ENCODE measurements around the gene KRT10.
"Not testable (repeated sequence)": the region's sequence is repeated elsewhere in the genome, so short reads cannot be mapped to it uniquely, and the experiment has no call there.

The KRT10 gene

DNA sequence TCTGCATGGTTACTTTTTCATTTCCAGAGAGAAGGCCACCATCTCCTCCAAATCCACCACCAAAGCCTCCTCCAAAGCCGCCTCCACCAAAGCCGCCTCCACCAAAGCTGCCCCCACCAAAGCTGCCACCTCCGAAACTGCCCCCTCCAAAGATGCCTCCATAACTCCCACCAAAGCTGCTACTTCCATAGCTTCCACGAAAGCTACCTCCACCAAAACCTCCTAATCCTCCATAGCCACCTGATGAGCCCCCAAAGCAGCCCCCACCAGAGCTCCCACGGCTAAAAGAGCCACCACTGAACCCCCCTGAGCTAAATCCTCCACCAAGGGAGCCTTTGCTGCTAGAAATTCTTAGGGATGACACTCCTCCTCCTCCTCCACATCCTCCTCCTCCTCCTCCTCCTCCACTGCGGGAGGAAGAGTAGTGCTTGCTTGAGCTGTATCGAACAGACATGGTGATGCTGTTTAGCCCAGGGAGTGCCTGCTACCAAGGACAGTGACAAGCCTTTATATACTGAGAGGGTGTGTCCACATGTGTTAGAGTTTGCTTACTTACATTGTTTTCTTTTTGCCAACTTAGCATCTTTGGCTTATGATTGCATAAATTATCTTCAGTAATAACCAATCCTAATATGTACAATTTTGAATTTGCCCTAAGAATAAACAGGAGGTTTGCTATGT, at the start of gene KRT10:
KRT10 (minus strand) TSS at position 483 of the 681 bp plus-strand sequence; CDS start at position 454, 29 bp downstream.
- DNase-seq (ENCODE audit: low read depth, low spot score), result no peak

DNA sequence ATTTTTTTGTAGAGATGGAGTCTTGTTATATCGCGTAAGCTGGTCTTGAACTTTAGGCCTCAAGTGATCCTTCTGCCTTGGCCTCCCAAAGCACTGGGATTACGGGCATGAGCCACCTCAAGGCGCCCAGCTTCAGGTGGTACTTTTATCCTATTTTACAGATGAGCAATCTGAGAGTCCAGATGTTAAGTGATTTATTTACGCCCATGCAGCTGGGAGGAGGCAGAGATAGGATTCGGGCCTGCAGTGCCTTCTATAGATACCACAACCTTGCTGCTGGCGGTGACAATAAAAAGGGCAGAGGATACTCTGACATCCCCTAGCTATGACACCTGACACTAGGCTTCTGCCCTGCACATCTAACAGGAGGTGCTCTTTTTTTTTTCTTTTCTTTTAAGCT, 48.9 kb upstream of the KRT10 start:
- DNase-seq (ENCODE audit: low read depth, low spot score), result no peak

DNA sequence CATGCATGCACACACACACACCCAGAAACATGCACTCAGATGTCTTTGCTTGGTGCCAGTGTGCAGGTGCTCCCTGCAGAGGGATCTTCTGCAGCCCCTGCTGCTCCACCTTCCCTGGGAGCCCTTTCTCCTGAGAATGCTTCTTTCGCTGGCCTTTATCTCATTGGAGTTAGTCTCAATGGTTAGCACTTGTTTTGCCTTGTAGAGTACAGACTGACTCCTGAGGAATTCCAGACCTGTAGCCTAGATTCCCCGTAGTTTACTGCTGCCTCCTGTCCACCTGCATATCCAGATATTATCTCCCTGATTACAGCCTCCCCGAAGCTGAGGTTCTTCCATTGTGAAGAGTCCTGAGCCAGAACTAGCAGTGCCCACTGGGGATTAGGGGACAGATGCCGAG, 47.7 kb upstream of the KRT10 start:
- DNase-seq (ENCODE audit: low read depth, low spot score), result no peak

DNA sequence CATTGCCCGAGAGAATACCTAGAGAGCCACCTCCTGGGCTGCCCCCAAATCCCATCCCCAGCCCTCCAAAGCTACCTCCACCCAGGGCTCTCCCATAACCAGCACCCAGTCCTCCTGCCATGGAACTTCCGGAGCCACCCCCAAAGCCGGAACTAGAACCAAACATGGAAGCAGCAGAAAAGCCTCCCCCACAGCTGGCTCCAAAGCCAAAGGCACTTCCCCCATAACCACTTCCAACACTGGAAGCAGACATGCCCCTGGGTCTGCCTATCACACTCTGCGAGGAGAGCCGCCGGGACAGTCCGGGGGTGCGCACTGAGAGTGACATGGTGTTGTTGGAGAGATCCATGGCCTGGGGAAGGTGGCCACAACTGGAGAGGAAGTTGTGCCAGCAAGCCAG, 44.4 kb upstream of the KRT10 start, which contains the start of gene KRT12:
KRT12 (minus strand) TSS at position 386 of the 400 bp plus-strand sequence; CDS start at position 349, 37 bp downstream.
- DNase-seq (ENCODE audit: low read depth, low spot score), result no peak

DNA sequence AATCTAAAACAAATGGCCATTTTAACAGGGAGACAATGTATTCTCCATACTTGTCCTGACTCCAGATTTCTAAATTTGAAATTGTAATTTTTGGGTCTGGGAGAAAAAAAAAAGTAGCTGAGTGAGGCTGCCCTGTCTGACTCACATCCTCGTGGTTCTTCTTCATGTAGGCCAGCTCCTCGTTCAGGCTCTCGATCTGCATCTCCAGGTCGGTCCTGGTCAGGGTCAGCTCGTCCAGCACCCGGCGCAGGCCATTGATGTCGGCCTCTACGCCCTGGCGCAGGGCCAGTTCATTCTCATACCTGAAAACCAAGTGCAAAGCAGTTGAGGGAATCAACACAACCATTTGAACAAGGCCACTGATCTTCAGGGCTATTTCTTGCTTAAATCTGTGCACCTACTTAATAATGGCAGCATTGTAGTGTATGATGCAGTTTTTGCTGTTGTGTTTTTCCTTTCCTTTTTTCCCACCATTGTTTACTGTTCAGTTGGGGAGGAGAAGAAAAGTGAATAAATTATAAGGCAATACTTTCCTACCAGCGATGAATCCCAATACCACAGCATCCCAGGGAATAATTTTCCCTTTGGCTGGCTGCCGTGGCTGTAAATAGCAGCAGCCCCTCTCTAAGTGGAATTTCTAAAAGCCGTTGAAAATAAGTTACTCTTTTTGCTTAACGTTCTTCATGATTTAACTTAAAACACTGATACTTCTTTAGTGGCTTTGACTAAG, 42.4 kb upstream of the KRT10 start:
- no peak for DNase-seq (ENCODE audit: low read depth, low spot score)

DNA sequence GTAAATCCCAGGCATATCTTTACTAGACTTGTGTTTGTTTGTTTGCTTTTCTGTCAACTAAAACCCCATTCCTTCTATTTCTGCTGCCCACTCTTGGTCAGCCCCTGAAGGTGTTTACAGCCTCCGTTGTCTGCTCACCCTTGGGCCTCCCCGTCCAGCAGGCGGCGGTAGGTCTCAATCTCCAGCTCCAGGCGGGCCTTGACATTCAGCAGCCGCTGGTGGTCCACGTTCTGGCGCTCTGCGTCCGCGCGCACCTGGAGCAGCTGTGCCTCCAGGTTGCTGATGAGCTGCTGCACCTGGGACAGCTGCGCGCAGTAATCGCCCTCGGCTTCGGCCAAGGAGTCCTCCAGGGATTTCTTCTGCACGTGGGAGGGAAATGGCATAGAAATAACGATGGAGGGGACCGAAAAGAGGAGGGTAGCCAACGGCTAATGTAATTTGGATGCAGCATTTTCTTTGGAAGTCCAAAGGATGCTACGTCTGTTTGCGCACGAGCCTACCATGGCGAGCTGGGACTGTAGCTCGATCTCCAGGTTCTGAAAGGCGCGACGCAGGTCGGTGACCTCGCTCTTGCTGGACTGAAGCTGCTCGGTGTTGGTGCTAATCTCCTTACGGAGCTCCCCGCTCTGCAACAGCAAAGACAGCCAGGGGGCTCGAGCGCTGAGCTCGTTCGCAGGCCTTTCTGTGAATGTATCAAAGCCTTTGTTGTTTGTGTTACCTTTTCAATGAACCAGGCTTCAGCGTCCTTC, 40.7 kb upstream of the KRT10 start:
- DNase-seq (ENCODE audit: low read depth, low spot score), result peak; percentile 26

DNA sequence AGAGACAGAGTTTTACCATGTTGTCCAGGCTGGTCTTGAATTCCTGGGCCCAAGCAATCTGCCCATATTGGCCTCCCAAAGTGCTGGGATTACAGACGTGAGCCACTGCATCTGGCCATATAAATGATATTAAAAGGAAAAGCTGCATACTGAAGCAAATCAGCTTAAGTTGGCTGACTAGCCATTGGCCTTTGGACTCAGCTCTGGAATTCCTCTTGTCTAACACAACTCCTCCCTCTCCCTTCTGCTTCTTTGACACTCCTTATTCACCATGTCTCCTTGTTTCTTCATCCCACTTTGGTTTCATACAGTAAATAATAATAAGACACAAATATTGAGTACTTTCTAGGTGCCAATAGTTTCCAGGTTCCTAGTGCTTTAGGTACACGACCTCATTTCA, 37.1 kb upstream of the KRT10 start:
- no peak for DNase-seq (ENCODE audit: low read depth, low spot score)

DNA sequence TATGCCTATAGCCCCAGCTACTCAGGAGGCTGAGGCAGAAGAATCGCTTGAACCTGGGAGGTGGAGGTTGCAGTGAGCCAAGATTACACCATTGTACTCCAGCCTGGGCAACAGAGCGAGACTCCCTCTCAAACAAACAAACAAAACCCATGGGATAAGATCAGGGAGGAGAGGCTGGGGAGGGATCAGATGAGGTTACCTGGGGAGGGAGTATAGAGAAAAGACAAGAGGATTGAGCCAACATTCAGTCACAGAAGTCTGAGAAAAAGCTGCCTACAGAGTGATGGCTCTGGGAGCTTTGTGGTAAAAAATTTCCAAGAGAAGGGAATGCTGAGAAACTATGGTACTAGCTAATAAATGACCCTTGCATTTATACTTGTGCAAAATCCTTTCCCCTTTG, 36.3 kb upstream of the KRT10 start:
- not testable (repeated sequence) for DNase-seq (ENCODE audit: low read depth, low spot score)

DNA sequence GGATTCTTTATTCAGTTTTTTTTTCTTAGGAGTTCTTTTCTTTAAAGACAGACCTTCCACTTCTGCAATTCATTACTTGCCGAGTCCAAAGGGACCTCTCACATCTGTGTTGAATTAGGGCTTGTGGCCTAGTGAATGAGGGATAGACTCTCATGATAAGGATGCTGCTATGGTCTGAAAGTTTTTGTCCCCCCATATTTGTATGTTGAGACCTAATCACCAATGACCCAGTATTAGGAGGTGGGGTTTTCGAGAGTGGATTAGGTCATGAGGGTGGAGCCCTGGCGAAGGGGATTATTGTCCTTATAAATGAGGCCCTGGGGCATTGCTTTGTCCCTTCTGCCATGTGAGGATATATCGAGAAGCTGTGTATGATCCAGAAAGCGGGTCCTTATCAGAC, 35.1 kb upstream of the KRT10 start:
- DNase-seq (ENCODE audit: low read depth, low spot score), result no peak

DNA sequence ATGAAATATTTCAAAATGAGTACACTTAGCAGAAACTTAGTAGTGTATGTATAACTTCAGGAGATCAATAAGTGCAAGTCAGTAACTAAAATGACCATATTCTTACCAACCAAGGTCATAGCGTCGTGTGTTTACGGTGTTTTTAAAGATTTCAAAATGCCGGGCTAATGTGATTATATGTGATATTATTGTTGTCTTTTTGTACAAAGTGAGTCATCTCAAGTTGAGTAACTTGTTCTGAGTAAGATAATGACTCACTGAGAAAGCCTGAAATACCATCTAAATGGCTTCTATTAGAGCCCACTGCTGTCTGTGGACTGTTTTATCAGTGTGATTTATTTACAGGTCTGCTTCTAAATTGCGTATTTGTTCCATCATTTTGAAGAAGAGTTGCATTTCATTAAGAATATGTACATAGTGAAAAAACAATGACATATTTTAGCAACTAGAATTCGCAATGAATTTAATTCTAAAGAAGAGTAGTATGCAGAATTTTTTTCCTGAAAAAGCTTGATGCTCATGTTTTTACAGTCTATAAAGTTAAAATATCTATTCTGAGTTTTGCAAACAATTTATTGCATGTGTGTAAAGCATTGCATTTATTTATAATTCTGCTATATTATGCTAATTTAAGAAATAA, 31.9 kb upstream of the KRT10 start:
- peak; percentile 65 for DNase-seq (ENCODE audit: low read depth, low spot score)

DNA sequence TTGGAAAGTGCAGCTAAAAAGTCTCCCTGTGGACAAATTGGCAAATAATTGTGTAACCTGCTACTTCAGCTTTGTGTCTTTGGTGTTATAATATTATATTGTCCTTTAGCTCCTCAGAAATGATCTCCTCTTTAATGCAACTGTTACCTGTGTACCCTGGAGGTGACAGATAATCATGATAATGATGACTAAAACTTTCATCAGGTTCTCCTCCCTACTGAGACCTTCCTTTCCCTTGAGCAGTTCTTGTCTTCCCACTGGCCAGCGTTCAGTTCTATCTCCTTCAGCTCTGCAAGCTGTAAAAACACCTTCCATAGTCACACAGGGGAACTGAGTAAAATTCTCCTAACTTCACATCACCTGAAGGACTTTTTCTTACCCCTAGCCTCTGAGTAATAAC, 29.9 kb upstream of the KRT10 start:
- DNase-seq (ENCODE audit: low read depth, low spot score), result no peak

DNA sequence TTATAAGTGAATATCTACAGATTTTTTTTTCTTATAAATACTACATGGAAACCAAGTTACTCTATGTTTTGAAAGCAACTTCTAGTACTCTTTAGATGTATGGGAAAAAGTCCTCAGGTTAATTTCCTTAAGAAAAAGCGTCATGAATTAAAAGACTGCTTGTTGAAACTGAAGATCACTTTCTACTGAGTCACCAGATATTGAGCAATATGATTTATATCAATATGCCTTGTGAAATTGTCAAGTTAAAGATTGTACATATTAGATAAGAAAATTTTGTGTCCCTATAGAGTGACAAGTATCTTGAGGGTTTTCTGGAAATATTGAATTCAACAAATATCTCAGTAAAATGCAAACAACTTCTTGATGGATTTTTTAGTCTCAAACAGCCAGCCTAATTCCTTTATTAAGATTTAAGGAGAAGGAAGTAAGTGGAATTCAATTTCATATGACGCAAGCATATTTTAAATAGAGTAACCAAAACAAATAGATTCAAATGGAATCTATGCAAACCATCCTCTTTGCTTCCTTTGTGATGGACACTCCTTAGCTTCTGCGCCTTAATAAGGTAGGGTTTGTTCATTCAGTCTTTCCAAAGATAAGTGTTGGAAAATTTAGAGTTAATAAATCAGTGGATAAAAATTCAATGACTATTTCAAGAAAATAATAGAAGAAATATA, 28.0 kb upstream of the KRT10 start:
- no peak for DNase-seq (ENCODE audit: low read depth, low spot score)

DNA sequence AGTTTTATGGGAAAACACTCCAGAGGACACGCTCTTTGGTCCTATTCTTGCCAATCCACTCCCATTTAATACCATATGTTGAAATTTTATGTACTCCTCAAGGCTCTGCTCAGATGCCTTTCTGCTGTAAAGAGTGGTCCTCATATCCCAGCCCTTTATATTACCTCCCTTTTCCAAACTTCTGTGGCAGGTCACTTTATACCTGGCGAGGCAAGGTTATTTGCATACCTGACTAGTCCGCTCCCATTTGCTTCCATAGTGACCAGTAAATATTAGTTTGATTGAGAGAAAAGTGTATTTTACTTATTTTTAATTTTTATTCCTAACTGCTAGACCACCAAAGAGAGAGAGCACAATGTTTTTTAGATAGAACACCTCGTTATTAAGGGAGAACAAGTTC, 27.3 kb upstream of the KRT10 start:
- DNase-seq (ENCODE audit: low read depth, low spot score), result no peak

DNA sequence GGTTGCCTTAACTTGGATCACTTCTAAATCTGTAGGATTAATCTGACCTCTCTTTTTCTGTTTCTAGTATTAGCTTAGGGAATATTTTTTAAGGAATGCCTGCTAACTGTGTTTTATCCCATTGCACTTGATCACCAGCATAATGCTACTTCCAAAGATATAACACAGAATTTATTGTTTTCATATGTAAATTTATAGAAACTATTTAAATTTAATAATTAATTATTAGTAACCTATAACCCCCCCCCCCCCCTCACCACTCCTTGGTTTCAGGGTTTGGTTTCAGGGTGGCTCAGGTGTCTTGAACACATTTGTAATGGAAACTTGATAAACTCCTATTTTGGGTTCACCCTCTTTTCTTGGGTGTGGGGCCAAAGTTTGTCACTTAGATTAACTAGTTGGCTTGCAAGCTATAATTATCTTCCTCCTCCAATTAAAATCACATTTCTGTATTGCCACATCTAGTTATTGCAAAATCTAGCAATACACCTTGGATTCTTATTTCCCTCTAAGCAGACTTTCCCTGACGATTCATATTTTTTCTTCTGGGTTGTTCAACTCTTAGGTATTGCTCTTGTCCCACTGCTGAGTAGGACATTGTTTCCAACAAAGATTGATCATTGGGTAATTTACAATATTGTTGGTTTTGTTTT, 26.3 kb upstream of the KRT10 start:
- no peak for DNase-seq (ENCODE audit: low read depth, low spot score)

DNA sequence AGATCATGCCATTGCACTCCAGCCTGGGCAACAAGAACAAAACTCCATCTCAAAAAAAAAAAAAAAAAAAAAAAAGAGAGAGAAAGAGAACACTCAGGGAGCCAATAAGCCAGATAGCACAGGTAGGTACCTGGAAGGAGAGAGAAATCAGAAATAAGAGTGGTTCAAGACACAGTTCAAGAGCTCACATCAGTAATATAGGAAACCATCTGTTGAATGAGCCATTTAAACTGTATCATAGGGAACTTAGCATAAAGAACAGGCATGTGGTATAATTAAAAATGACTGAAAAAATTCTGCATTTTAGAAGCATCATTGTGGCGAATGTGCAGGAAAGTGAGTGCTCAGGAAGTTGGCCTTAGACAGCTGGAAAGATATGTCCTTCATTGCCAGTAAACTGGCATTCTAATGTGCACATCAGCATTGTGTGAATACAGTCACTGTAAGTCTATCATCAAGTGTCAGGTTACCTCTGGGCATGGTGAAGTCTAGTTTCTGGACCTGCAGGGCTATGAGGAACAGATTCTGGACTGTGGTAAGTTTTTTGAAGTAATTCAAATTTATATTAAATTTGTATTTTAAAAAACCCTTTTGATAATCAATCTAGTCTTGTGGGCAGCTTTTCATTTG, 24.2 kb upstream of the KRT10 start:
- no peak for DNase-seq (ENCODE audit: low read depth, low spot score)

DNA sequence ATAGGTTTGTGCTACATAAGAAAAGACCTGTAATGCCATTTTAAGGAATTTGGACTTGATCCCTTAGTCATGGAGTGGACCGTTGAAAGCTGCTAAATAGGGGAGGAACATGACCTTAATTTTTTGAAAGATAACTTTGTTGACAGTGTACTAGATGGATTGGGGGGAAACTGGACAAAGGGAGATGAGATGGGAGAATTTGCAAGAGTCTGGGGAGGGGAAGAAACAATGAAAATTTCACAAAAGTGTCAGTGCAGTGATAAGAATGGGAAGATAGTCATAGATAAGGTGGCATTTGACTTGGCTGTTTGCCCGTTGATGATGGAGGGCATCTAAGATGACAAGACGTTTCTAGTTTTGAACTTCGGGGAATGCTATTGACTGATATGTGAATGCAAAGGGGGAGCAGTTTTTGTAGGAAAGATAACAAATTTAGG, 22.3 kb upstream of the KRT10 start:
- DNase-seq (ENCODE audit: low read depth, low spot score), result no peak

DNA sequence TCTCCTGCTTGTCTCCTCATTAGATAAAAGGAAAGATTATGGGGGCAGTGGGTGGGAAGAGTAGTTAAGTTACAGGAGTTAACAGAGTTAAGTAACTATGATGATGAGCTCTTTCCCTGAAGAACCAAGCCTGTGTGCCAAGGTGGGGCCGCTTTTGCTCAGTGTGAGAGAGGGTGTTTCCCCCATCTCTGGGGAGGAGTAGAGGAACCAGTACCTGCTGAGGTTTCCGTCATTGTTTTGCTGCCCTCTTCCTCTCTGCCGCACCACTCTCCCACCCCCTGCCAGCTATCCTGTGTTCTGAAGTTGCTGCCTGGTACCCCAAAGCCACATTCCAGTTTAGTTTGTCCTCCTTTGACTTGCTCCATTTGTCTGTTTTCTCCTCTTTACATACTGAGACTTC, 20.8 kb upstream of the KRT10 start:
- no peak for DNase-seq (ENCODE audit: low read depth, low spot score)

DNA sequence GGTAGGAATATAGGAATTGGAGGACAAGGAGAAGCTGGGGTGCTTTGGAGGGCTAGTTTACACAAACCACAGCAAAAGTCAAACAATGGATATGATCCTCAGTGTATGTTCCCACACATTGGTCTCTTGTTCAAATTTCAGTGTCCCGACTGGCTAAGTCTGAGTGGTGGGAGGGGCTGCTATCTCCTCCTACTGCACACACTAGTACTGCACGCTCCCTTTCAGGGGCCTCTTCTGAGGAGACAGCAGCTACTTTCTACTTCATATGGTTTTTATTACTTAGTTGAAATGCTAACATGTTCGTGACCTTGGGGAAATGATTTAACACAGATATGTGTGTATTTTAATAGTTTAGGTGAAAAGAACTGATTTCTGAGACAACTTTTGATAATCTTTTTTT, 18.8 kb upstream of the KRT10 start:
- DNase-seq (ENCODE audit: low read depth, low spot score), result no peak

DNA sequence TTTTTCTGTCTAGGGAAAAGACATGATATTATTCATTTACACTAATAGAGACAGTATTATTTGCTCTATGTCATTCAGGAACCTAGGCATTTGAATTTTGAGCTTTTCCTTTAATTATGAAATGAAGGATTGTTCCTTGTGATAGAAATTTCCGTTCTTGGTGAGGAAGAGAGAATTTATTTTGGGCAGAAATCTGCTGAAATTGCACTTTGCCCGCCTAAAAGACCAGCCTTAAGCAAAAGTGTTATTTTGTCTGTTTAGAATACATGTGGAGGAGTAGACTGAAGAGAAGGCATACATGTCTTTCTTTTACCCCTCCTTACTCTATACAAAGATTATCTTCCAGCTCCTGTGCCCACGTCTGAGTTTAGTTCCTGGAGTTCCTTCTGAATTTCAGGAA, 16.8 kb upstream of the KRT10 start:
- no peak for DNase-seq (ENCODE audit: low read depth, low spot score)

DNA sequence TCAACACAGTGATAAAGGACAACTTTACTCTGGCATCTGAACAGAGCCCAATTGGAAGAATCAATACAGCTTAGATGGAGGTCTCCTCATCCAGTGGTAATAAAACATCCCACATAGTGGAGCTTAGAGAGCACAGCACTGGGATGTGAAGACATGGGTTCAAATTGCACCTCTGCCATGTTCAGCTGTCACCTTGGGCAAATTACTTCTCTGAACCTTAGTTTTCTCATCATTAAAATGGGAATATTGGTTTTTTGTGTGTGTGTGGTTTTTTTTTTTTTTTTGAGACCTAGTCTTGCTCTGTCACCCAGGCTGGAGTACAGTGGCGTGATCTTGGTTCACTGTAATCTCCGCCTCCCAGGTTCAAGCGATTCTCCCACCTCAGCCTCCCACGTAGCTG, 13.6 kb upstream of the KRT10 start:
- DNase-seq (ENCODE audit: low read depth, low spot score), result no peak
